WERI-Rb-1 (cell line): ENCODE results near the gene OAT.

Experiments
- DNase-seq: peaks from one replicate; pipeline ENCODE4 v3.0.0-alpha.2; 2020
- H3K27ac ChIP-seq: fragments of 250-450 bp; sonication (Bioruptor Pico); 2 replicates; pipeline ENCODE4 v1.5.1; 2020; ENCODE audit warnings: mild to moderate bottlenecking, moderate library complexity
- H3K27me3 ChIP-seq: fragments of 250-450 bp; sonication (Bioruptor Pico); 2 replicates; pipeline ENCODE4 v1.5.1; 2021; ENCODE audit warnings: mild to moderate bottlenecking, low read depth, moderate library complexity; ENCODE audit not compliant: insufficient read depth, severe bottlenecking
- H3K36me3 ChIP-seq: fragments of 250-450 bp; sonication (Bioruptor Pico); 2 replicates; pipeline ENCODE4 v1.5.1; 2020; ENCODE audit warnings: mild to moderate bottlenecking, moderate library complexity
- H3K4me3 ChIP-seq: 2 replicates; pipeline ENCODE4 v1.5.1; 2011; ENCODE audit warnings: low read depth, mild to moderate bottlenecking, control low read depth, low read length
- H3K9me3 ChIP-seq: fragments of 250-450 bp; sonication (Bioruptor Pico); 2 replicates; pipeline ENCODE4 v1.5.1; 2021; ENCODE audit warnings: mild to moderate bottlenecking, moderate library complexity; ENCODE audit not compliant: severe bottlenecking
- TF ChIP-seq, protein P1 (sequence below): IDR thresholded peaks from 2 replicates; pipeline ENCODE4 v1.5.1; 2011; ENCODE audit warnings: low read depth, mild to moderate bottlenecking, control low read depth, inconsistent platforms, low read length

OAT gene

GRCh38 chr10:124378271-124378670, 40.5 kb downstream of the OAT start:
- no peak for DNase-seq
- H3K36me3 ChIP-seq, result no peaks in the 10 kb centered on the region
- H3K9me3 ChIP-seq, result no peaks in the 10 kb centered on the region
- peaks cover 62% of the 10 kb centered on the region for H3K27me3 ChIP-seq
- H3K4me3 ChIP-seq, result no peak overlapping the region
- H3K27ac ChIP-seq, result no peak overlapping the region
- TF ChIP-seq, protein P1, sequence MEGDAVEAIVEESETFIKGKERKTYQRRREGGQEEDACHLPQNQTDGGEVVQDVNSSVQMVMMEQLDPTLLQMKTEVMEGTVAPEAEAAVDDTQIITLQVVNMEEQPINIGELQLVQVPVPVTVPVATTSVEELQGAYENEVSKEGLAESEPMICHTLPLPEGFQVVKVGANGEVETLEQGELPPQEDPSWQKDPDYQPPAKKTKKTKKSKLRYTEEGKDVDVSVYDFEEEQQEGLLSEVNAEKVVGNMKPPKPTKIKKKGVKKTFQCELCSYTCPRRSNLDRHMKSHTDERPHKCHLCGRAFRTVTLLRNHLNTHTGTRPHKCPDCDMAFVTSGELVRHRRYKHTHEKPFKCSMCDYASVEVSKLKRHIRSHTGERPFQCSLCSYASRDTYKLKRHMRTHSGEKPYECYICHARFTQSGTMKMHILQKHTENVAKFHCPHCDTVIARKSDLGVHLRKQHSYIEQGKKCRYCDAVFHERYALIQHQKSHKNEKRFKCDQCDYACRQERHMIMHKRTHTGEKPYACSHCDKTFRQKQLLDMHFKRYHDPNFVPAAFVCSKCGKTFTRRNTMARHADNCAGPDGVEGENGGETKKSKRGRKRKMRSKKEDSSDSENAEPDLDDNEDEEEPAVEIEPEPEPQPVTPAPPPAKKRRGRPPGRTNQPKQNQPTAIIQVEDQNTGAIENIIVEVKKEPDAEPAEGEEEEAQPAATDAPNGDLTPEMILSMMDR, result no peak

DNA sequence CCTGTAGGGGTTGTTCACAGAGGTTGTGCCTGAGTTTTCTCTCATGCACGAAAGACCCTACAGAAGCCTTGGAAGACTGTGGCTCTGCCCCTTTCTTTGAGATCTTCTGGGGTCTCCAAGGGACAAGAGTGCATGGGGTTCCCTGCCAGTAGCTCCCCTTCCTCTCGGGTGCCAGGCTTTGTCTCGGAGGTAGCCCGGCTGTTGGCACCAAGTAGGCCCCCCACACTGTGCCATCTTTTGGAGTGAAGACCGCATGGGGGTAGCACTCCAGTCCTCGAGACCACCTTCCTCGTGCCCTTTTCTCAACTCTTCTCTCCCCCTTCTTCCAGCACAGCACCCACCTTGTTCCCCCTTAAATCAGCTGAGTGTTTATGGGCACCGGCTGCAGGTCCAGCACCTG, 41.6 kb downstream of the OAT start:
- Histone ChIP-seq H3K36me3 (no peaks in the 10 kb centered on the region), H3K4me3 (no peak overlapping the region), H3K9me3 (no peaks in the 10 kb centered on the region), H3K27ac (no peak overlapping the region), H3K27me3 (peaks cover 54% of the 10 kb centered on the region)
- TF ChIP-seq, protein P1, result no peak
- DNase-seq, result no peak

- no peak for DNase-seq
- H3K27me3 ChIP-seq, result peaks cover 50% of the 10 kb centered on the region
Observed at GRCh38 chr10:124376411-124376810, 42.3 kb downstream of the OAT start.

GRCh38 chr10:124375691-124376090, 43.0 kb downstream of the OAT start:
- no peak for DNase-seq
- peaks cover 43% of the 10 kb centered on the region for H3K27me3 ChIP-seq
- TF ChIP-seq, protein P1, result no peak

More at GRCh38 chr10:124376411-124376810, 42.3 kb downstream of the OAT start:
- Histone ChIP-seq H3K4me3 (no peak overlapping the region), H3K36me3 (no peaks in the 10 kb centered on the region), H3K9me3 (no peaks in the 10 kb centered on the region), H3K27ac (no peak overlapping the region)
- TF ChIP-seq, protein P1, result no peak

GRCh38 chr10:124375353-124375614, 43.4 kb downstream of the OAT start:
- peaks cover 42% of the 10 kb centered on the region for H3K27me3 ChIP-seq
- TF ChIP-seq, protein P1, result no peak
- no peaks in the 10 kb centered on the region for H3K36me3 ChIP-seq
- H3K9me3 ChIP-seq, result peaks cover 3% of the 10 kb centered on the region
- no peak overlapping the region for H3K27ac ChIP-seq
- H3K4me3 ChIP-seq, result no peak overlapping the region
- DNase-seq, result no peak

More at GRCh38 chr10:124375691-124376090, 43.0 kb downstream of the OAT start:
- Histone ChIP-seq H3K9me3 (peaks cover 3% of the 10 kb centered on the region), H3K36me3 (no peaks in the 10 kb centered on the region), H3K4me3 (no peak overlapping the region), H3K27ac (no peak overlapping the region)

- TF ChIP-seq, protein P1, result no peak
- H3K9me3 ChIP-seq, result peaks cover 3% of the 10 kb centered on the region
- DNase-seq, result no peak
Observed at GRCh38 chr10:124374535-124375352, 44.0 kb downstream of the OAT start.

More at GRCh38 chr10:124374535-124375352, 44.0 kb downstream of the OAT start:
- H3K27me3 ChIP-seq, result peaks cover 40% of the 10 kb centered on the region
- no peak overlapping the region for H3K4me3 ChIP-seq
- no peak overlapping the region for H3K27ac ChIP-seq
- no peaks in the 10 kb centered on the region for H3K36me3 ChIP-seq
